IMR-90 (cell line): Measurements from ENCODE around the gene CHRNA5. TPM values are rescaled to one million over a fixed set of nuclear protein-coding genes. Genes with fewer than 3 reads are reported as not detected.

Experiments used
- ATAC-seq: fragments of 200-7000 bp; cut with Tn5 transposase; 2 replicates; pipeline ENCODE4 v1.9.1; 2020; ENCODE audit warnings: low read depth, mild to moderate bottlenecking, moderate library complexity
- BruUV-seq: library from RNA; stranded (reverse); fragments of 400-500 nt; replicated peaks from 2 replicates; lab custom pipeline; 2021; lab: Mats Ljungman, UMichigan
- CTCF ChIA-PET: fragments of 300-600 bp; formaldehyde crosslinking; extraction: SDS; loops from one replicate; lab custom pipeline; 2021; ENCODE audit warnings: antibody characterized with exemption; lab: Yijun Ruan, JAX
- POLR2A ChIA-PET: fragments of 300-600 bp; sonication (Branson Sonifier 250); formaldehyde crosslinking; loops from one replicate; lab custom pipeline; 2022; ENCODE audit warnings: antibody characterized with exemption; ENCODE audit not compliant: unreplicated experiment; lab: Charles Lee
- DNase-seq: peaks from one replicate; pipeline ENCODE4 v3.0.0; 2013
- H2AFZ ChIP-seq: replicated peaks from 2 replicates; pipeline ENCODE3; 2013; ENCODE audit warnings: low read length, mild to moderate bottlenecking; ENCODE audit not compliant: poor library complexity
- H2AK5ac ChIP-seq: 2 replicates; pipeline ENCODE4 v1.6.1; 2013; ENCODE audit warnings: low read depth, low read length, inconsistent platforms
- H2AK9ac ChIP-seq: replicated peaks from 2 replicates; pipeline ENCODE3; 2013; ENCODE audit warnings: mild to moderate bottlenecking, low read depth, low read length, moderate library complexity; ENCODE audit not compliant: poor library complexity
- H2BK120ac ChIP-seq: 2 replicates; pipeline ENCODE4 v1.6.1; 2013; ENCODE audit warnings: low read depth, low read length, inconsistent platforms
- H2BK15ac ChIP-seq: 3 replicates; pipeline ENCODE4 v1.6.1; 2013; ENCODE audit warnings: low read depth, low read length, inconsistent platforms
- H2BK20ac ChIP-seq: 2 replicates; pipeline ENCODE4 v1.6.1; 2013; ENCODE audit warnings: low read depth, mild to moderate bottlenecking, inconsistent platforms, low read length, moderate library complexity
- H2BK5ac ChIP-seq: 2 replicates; pipeline ENCODE4 v1.6.1; 2013; ENCODE audit warnings: mild to moderate bottlenecking, low read depth, low read length, inconsistent platforms; ENCODE audit not compliant: poor library complexity, severe bottlenecking
- H3K14ac ChIP-seq: replicated peaks from 2 replicates; pipeline ENCODE4 v1.6.1; 2013; ENCODE audit warnings: low read depth, low read length, inconsistent platforms
- H3K18ac ChIP-seq: 2 replicates; pipeline ENCODE4 v1.6.1; 2013; ENCODE audit warnings: low read depth, low read length, control low read depth
- H3K23ac ChIP-seq: 2 replicates; pipeline ENCODE4 v1.6.1; 2013; ENCODE audit warnings: low read depth, low read length, inconsistent platforms
- H3K27ac ChIP-seq: 2 replicates; pipeline ENCODE4 v1.5.1; 2013; ENCODE audit warnings: mild to moderate bottlenecking, control low read depth, low read length; ENCODE audit not compliant: insufficient read depth
- H3K27me3 ChIP-seq: 2 replicates; pipeline ENCODE4 v1.6.1; 2013; ENCODE audit warnings: low read length; ENCODE audit not compliant: control insufficient read depth, insufficient read depth
- H3K36me3 ChIP-seq: 2 replicates; pipeline ENCODE4 v1.6.1; 2013; ENCODE audit warnings: low read length, mixed read lengths; ENCODE audit not compliant: control insufficient read depth, insufficient read depth
- H3K4ac ChIP-seq: 2 replicates; pipeline ENCODE4 v1.6.1; 2013; ENCODE audit warnings: low read depth, low read length, inconsistent platforms
- H3K4me1 ChIP-seq: 2 replicates; pipeline ENCODE4 v1.6.1; 2013; ENCODE audit warnings: low read length, mixed read lengths; ENCODE audit not compliant: control insufficient read depth, insufficient read depth
- H3K4me2 ChIP-seq: 2 replicates; pipeline ENCODE4 v1.6.1; 2013; ENCODE audit warnings: low read depth, mild to moderate bottlenecking, control low read depth, low read length, moderate library complexity
- H3K4me3 ChIP-seq: 2 replicates; pipeline ENCODE4 v1.5.1; 2013; ENCODE audit warnings: low read depth, mild to moderate bottlenecking, control low read depth, low read length, moderate library complexity; ENCODE audit not compliant: insufficient read depth
- H3K56ac ChIP-seq: 2 replicates; pipeline ENCODE4 v1.6.1; 2013; ENCODE audit warnings: low read length, inconsistent platforms; ENCODE audit not compliant: insufficient read depth; ENCODE audit errors: extremely low read depth
- H3K79me1 ChIP-seq, 2 experiments: 2 replicates each; pipeline ENCODE4 v1.6.1; 2013; ENCODE audit warnings: low read length in 2 of 2, inconsistent platforms in 1 of 2, low read depth in 1 of 2
- H3K9ac ChIP-seq: 2 replicates; pipeline ENCODE4 v1.6.1; 2013; ENCODE audit warnings: low read depth, low read length, control low read depth
- H3K9me1 ChIP-seq: 2 replicates; pipeline ENCODE4 v1.6.1; 2013; ENCODE audit warnings: low read length, inconsistent platforms; ENCODE audit not compliant: insufficient read depth
- H3K9me3 ChIP-seq: 2 replicates; pipeline ENCODE4 v1.6.1; 2013; ENCODE audit warnings: low read length; ENCODE audit not compliant: control insufficient read depth, insufficient read depth
- H4K20me1 ChIP-seq: 2 replicates; pipeline ENCODE4 v1.6.1; 2013; ENCODE audit warnings: low read length, inconsistent platforms; ENCODE audit not compliant: insufficient read depth
- H4K5ac ChIP-seq: 2 replicates; pipeline ENCODE4 v1.6.1; 2013; ENCODE audit warnings: mild to moderate bottlenecking, low read depth, low read length, control low read depth
- H4K8ac ChIP-seq, 2 experiments: 2 replicates each; pipeline ENCODE4 v1.6.1; 2013; ENCODE audit warnings: low read depth in 2 of 2, low read length in 2 of 2, control low read depth in 1 of 2, inconsistent platforms in 1 of 2
- H4K91ac ChIP-seq: 2 replicates; pipeline ENCODE4 v1.6.1; 2013; ENCODE audit warnings: low read depth, low read length, inconsistent platforms; ENCODE audit not compliant: insufficient read depth
- BHLHE40 ChIP-seq: fragments of 150-350 bp; IDR thresholded peaks from 2 replicates; pipeline ENCODE4 v1.6.1; 2016; ENCODE audit warnings: mild to moderate bottlenecking, low read depth, low read length
- CEBPB ChIP-seq: IDR thresholded peaks from 2 replicates; pipeline ENCODE4 v1.6.1; 2012; ENCODE audit warnings: low read depth, low read length, improper control_type of control experiment
- CHD1 ChIP-seq: IDR thresholded peaks from 2 replicates; pipeline ENCODE4 v1.6.1; 2012; ENCODE audit warnings: low read depth, low read length, improper control_type of control experiment
- FOS ChIP-seq: fragments of 150-350 bp; IDR thresholded peaks from 2 replicates; pipeline ENCODE4 v1.6.1; 2016; ENCODE audit warnings: low read depth, low read length
- MAFK ChIP-seq: IDR thresholded peaks from 2 replicates; pipeline ENCODE4 v1.6.1; 2012; ENCODE audit warnings: low read depth, low read length, improper control_type of control experiment
- MAZ ChIP-seq: IDR thresholded peaks from 2 replicates; pipeline ENCODE4 v1.6.1; 2012; ENCODE audit warnings: low read depth, mild to moderate bottlenecking, low read length, improper control_type of control experiment, moderate library complexity, borderline replicate concordance
- POLR2A ChIP-seq: IDR thresholded peaks from 2 replicates; pipeline ENCODE4 v1.6.1; 2012; ENCODE audit warnings: mild to moderate bottlenecking, low read depth, low read length
- RAD21 ChIP-seq: IDR thresholded peaks from 2 replicates; pipeline ENCODE4 v1.6.1; 2012; ENCODE audit warnings: low read length, improper control_type of control experiment
- RFX5 ChIP-seq: IDR thresholded peaks from 2 replicates; pipeline ENCODE4 v1.8.0; 2012; ENCODE audit warnings: low read depth, mild to moderate bottlenecking, low read length, moderate library complexity
- SMC3 ChIP-seq: fragments of 150-350 bp; IDR thresholded peaks from 2 replicates; pipeline ENCODE4 v1.6.1; 2016; ENCODE audit warnings: low read depth, mild to moderate bottlenecking, antibody characterized with exemption, low read length, moderate library complexity
- WGBS, 2 experiments: methylation state at CpG; one replicate each; pipeline versions ENCODE4 v1.1.5 to v1.1.7; 2013; ENCODE audit warnings: missing lambda C conversion rate in 2 of 2; ENCODE audit not compliant: insufficient read length in 1 of 2; ENCODE audit errors: extremely low coverage in 2 of 2; 5-methylcytosine and 5-hydroxymethylcytosine counted together
- dilution Hi-C: fragments of 300-500 bp; cut with HindIII; formaldehyde crosslinking; loops from one replicate; pipeline ENCODE4 v1.14.3; 2018; ENCODE audit warnings: low sequenced_read_pairs; ENCODE audit not compliant: unreplicated experiment
- in situ Hi-C: fragments of 300-500 bp; cut with MboI; formaldehyde crosslinking; loops from 3 replicates; pipeline ENCODE4 v1.14.3; 2019; ENCODE audit warnings: low sequenced_read_pairs, inconsistent platforms, mixed read lengths
- intact Hi-C: fragments of 100-400 bp; cut with micrococcal nuclease; formaldehyde crosslinking; loops from 2 replicates; pipeline ENCODE4 v1.10.0; 2022
- polyA plus RNA-seq, 3 experiments: library from polyadenylated mRNA; depleted of rRNA; stranded (reverse); fragments of >200 nt; gene quantifications; 2 replicates each; pipeline ENCODE4 v1.2.3, GENCODE V29; 2012; ENCODE audit warnings: low replicate concordance in 1 of 3
- total RNA-seq: library from RNA; depleted of rRNA; stranded (reverse); fragments of >200 nt; gene quantifications from 2 replicates; pipeline ENCODE4 v1.2.3, GENCODE V29; 2012
- TF ChIP-seq, protein P1 (sequence below): fragments of 150-350 bp; IDR thresholded peaks from 2 replicates; pipeline ENCODE4 v1.6.1; 2016; ENCODE audit warnings: low read depth, mild to moderate bottlenecking, low read length, moderate library complexity, borderline replicate concordance
- TF ChIP-seq, protein P2 (sequence below): conservative IDR thresholded peaks from 2 replicates; pipeline ENCODE4 v1.5.1; 2012; ENCODE audit warnings: mild to moderate bottlenecking, low read depth, low read length, improper control_type of control experiment

The CHRNA5 gene
- total and polyA plus RNA-seq, 2 of the 4 experiments (the other 2 are of a cell fraction) = 0.54 to 0.94 TPM

DNA sequence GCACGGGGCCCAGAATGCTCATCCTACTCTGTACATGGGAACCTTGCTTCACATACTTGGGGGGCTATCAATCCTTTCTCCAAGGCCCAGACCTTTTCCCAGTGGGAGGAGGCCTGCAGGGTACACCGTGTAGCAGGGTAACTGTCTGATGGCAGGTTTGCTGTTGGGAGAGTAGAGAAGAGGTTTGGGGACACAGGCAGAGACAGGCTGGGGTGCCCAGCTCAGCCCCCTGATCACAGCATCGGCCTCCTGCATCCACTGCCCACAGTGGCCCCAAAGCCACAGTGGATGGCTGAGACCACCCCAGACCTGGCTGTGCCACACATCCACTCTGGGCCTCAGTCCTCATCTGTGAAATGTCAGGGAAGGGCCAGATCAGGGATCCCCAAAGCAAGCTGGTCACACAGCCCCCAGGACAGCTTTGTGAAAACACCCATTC, 49.9 kb downstream of the CHRNA5 start:
- H2BK20ac ChIP-seq = no peak overlapping the region
- dilution Hi-C loops (no loop called here), in situ Hi-C loops (loop anchor here (5.0 kb wide), 1 partner anchor 92 kb away; no protein-coding TSS in a partner anchor), intact Hi-C loops (loop anchor here (10.0 kb wide), 1 partner anchor 270 kb away; no protein-coding TSS in a partner anchor)
- H3K4ac ChIP-seq = no peak overlapping the region
- POLR2A ChIA-PET = no interaction called here
- H4K91ac ChIP-seq = no peak overlapping the region
- no peak overlapping the region for H3K14ac ChIP-seq
- H2AK9ac ChIP-seq = no peak overlapping the region
- no peak overlapping the region for H3K9ac ChIP-seq
- no peaks in the 10 kb centered on the region for H3K36me3 ChIP-seq
- no peaks in the 10 kb centered on the region for H3K79me1 ChIP-seq
- no peak overlapping the region for H3K56ac ChIP-seq
- H3K27me3 ChIP-seq = peaks cover 18% of the 10 kb centered on the region
- DNase-seq (no peak), ATAC-seq (no peak)
- H4K8ac ChIP-seq = no peak overlapping the region
- whole genome bisulfite sequencing, 2 experiments = no CpG with 5 or more reads among the region's 3 CpGs
- no peaks in the 10 kb centered on the region for H3K9me1 ChIP-seq
- no peak overlapping the region for H2BK120ac ChIP-seq
- no TSS peak for BruUV-seq
- H2AFZ ChIP-seq = no peak overlapping the region
- no peak overlapping the region for H4K5ac ChIP-seq
- no peak overlapping the region for H3K23ac ChIP-seq
- H2BK5ac ChIP-seq = no peak overlapping the region
- no peak overlapping the region for H3K4me2 ChIP-seq
- no peak overlapping the region for H2BK15ac ChIP-seq
- CTCF ChIA-PET = interaction anchor here (1.1 kb wide), 1 partner anchor 94 kb away, joined by 4 read pairs; no protein-coding TSS in a partner anchor
- TF ChIP-seq POLR2A (no peak), CEBPB (no peak), FOS (no peak), SMC3 (no peak), RAD21 (no peak), CHD1 (no peak), MAFK (no peak), RFX5 (no peak), MAZ (no peak), BHLHE40 (no peak)
- TF ChIP-seq, protein P1, sequence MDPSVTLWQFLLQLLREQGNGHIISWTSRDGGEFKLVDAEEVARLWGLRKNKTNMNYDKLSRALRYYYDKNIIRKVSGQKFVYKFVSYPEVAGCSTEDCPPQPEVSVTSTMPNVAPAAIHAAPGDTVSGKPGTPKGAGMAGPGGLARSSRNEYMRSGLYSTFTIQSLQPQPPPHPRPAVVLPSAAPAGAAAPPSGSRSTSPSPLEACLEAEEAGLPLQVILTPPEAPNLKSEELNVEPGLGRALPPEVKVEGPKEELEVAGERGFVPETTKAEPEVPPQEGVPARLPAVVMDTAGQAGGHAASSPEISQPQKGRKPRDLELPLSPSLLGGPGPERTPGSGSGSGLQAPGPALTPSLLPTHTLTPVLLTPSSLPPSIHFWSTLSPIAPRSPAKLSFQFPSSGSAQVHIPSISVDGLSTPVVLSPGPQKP = no peak
- TF ChIP-seq, protein P2, sequence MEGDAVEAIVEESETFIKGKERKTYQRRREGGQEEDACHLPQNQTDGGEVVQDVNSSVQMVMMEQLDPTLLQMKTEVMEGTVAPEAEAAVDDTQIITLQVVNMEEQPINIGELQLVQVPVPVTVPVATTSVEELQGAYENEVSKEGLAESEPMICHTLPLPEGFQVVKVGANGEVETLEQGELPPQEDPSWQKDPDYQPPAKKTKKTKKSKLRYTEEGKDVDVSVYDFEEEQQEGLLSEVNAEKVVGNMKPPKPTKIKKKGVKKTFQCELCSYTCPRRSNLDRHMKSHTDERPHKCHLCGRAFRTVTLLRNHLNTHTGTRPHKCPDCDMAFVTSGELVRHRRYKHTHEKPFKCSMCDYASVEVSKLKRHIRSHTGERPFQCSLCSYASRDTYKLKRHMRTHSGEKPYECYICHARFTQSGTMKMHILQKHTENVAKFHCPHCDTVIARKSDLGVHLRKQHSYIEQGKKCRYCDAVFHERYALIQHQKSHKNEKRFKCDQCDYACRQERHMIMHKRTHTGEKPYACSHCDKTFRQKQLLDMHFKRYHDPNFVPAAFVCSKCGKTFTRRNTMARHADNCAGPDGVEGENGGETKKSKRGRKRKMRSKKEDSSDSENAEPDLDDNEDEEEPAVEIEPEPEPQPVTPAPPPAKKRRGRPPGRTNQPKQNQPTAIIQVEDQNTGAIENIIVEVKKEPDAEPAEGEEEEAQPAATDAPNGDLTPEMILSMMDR = no peak
- peaks cover 6% of the 10 kb centered on the region for H4K20me1 ChIP-seq
- no peak overlapping the region for H3K4me3 ChIP-seq
- H3K4me1 ChIP-seq = no peaks in the 10 kb centered on the region
- H2AK5ac ChIP-seq = no peak overlapping the region
- H3K27ac ChIP-seq = no peak overlapping the region
- no peaks in the 10 kb centered on the region for H3K9me3 ChIP-seq
- no peak overlapping the region for H3K18ac ChIP-seq
